Raji (cell line): Measurements from ENCODE around the gene TNFAIP8L1.

Source experiments
- POLR2A ChIP-seq: IDR thresholded peaks from 2 replicates; pipeline ENCODE4 v1.6.1; 2011; ENCODE audit warnings: low read depth, low read length, control low read depth; ENCODE audit not compliant: insufficient read depth

The TNFAIP8L1 gene

DNA sequence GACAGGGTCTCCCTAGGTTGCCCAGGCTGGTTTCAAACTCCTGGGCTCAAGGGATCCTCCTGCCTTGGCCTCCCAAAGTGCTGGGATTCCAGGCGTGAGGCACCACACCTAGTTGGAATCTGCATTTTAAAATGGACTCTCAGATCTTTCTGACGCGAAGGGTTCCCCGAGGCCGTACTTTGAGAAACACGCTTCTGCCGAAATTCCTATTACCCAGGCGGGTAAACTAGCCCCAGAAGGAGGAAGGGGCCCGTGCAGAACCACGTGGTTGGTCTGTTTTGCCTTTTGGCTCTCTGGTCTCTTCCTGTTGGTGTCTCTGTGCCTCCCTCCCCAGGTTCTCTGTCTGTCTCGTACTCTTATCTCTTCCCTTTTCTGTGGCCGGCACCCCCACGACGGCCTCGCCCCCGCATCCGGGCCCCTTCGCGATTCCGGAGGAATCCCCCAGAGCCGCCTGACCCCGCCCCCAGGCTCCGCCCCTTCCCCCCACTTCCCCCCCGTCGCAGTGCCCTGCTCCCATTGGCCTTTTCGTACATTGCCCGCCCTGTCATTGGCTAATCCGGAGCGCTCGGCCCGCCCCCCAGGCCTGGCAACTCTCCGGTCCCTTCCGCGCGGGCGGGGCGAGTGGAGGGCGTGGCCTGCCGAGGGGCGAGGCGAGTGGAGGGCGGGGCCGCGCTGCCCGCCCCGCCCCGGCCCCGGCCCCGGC, at the start of gene TNFAIP8L1:
Gene TNFAIP8L1, plus strand, starts transcription at position 689 of the 703 bp plus-strand sequence. CDS start 12,354 bp downstream, outside the sequence.
- peak; percentile 56; the same call in 1 of the 2 replicates for TF ChIP-seq POLR2A

DNA sequence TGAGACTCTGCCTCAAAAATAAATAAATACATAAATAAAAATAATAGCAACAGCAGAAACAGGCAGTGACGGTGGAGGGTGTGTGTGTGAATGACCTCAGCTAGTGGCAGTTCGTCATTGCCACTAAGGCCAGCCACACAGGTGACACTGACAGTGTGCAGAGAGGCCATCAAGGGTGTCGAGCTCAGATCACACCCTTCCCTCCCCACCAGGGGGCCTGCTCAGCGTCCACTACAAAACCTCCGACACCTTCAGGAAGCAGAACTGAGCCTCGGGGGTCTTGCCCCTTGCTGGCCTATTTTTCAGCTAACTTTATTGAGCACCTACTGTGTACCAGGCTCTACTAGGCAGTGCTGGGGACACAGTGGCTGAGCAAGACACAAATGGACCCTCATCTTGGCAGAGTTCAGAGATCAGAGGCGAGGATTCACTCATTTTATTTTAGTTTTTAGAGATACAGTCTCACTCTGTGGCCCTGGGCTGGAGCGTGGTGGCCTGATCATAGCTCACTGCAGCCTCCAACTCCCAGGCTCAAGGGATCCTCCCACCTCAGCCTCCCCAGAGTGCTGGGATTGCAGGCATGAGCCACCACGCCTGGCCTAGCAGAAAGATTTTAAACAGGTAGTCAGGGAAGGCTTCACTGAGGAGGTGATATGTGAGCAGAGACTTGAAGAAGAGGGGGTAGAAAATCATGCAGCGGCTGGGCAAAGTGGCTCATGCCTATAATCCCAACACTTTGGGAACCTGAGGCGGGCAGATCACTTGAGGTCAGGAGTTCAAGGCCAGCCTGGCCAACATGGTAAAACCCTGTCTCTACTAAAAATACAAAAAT, 49.5 kb upstream of the TNFAIP8L1 start:
- no peak for TF ChIP-seq POLR2A

DNA sequence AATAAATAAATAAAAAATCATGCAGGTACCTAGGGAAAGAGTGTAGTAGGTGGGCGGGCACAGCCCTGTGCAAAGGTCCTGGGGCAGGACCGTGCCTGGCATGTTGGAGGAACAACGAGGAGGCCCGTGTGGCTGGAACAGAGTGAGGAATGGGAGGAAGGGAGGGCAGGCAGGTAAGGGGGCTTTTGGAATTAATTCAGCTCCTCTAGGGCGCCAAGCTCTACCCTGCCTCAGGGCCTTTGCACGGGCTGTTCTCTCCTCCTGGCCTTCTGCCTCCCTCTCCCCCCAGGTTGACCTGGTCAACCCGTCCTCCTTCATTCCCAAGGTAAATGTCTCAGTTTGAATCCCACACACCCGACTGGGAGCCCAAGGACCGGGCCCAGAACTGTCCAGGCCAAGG, 48.8 kb upstream of the TNFAIP8L1 start:
- TF ChIP-seq POLR2A = no peak

DNA sequence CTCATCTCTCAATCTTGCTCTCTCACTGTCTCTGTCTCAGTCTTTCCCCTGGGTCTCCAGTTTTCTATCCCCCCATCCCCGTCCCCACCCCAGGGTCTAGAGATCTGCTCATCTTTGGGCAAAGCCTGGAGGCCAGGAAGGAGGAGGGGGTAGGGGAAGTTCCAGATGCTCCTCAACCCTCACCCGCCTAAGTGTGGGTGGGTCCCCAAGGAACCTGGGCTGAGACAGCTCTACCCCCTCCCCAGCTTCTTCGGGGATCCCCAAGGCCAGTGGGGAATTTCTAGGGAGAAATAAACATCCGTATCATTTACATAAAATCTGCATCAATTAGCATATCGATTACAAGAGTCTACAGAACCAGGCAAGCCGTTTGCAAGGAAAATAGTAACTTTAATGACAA, 48.0 kb upstream of the TNFAIP8L1 start:
- no peak for TF ChIP-seq POLR2A

DNA sequence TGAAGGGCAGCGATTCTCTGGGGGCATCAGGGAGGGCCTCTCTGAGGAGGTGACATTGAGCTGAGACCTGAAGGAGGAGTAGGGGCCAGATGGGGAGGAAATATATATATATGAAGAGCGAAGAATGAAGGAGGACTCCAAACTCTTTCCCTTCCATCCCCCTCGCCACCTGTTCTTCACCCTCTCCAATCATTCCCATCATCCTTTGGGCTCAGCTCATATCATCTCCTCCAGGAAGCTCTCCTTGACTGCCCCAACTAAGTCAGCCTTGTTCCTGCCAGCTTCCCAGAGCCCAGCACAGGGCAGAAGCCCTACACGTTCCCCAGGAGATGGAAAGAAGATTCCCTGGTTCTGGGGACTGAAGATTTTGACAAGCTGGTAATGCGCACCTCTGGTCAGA, 46.9 kb upstream of the TNFAIP8L1 start:
- TF ChIP-seq POLR2A = no peak

DNA sequence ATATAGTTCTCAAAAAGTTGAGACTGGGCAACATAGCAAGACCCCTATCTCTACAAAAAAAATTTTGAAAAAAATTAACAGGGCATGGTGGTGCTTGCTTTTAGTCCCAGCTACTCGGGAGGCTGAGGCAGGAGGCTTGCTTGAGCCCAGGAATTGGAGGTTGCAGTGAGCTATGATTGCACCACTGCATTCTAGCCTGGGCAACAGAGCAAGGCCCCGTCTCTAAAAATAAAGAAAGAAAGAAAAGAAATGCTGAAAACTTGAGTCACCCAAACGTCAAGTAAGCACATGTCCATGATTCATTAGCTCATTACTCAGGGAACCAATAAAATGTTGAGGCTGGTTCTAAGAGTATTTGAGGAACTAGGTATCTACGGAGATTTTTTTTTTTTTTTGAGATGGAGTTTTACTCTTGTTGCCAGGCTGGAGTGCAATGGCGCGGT, 45.9 kb upstream of the TNFAIP8L1 start:
- TF ChIP-seq POLR2A = no peak

DNA sequence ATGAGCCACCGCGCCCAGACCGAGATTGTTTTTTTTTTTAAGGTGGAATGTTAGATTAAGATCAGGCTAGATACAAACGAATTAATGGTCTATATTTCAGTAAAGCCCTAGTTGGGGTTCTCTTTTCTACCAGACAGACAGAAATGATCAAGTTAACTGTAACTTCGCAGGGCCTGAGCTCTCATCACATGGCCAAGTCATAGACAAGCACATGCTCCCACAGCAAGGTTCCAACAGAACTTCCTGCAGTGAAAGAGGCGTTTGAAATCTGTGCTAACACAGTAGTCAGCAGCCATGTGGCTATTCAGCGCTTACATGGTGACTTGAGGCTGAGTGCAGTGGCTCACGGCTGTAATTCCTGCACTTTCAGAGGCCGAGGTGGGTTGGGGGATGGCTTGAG, 45.1 kb upstream of the TNFAIP8L1 start:
- no peak for TF ChIP-seq POLR2A

DNA sequence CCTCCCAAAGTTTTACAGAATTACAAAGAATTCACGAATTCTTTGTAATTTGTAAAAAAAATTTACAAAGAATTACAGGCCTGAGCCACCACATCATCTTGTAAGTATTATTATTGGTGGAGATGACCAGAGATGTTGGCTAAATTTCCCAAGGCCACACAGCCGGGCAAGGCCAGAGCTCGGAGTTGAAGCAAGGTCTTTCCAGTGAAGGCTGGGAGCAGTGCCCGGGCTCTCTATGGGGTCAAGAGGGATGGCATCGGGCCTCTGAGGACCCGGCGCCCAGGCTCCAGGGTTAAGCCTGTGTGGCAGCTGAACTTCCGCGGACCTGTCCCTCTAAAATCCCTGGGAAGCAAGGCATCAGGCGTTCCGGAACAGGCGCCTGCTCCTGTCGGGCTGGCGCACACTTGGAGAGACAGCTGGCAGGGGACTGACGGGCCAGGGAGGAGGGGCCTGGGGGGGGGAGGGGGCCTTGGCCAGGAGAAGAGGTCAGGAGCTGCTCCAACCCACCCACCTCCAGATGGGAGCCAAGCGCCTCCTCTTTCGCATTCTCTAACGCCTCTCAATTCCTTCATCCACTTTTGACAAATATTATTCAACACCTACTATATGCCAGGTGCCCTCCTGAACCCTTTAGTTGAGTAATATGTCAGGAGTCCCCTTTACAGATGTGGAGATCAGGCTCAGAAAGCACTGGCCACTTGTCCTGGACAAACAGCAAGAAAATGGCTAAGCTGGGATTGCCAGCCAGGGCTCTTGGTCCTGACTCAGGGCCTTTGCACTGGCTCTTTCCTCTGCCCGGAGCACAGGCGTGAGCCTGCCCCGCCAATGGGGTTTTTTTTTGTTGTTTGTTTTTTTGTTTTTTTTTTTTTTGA, 43.0 kb upstream of the TNFAIP8L1 start:
- no peak for TF ChIP-seq POLR2A

DNA sequence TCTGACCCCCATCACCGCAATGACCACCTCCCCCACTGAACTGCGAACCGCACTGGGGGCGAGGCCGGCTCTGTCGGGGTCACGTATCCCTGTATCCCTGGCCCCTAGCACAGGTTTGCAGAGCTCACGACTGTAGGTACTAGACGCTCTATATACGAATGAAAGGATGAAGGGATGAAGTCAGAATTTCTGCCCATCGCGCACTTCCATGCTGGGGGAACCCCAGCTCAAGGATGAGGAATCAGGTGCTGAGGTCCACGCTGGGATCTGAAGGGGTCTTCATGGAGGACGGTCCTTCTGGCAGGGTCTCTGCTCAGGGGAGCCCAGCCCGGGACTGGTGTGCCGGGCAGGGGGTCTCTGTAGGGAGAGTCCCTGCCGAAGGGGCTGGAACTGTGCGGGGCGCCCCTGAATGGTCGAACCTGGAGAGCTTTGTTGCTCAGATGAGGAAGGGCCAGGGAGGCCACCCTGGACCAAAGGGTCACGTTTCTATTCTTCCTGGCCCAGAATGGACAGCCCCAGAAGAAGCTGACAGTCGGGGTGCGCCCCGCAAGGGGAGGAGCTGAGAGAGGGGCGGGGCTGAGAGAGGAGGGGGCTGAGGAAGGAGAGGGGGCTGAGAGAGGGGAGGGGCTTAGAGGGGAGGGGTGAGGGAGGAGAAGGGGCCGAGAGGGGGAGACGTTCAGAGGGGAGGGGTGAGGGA, 41.9 kb upstream of the TNFAIP8L1 start:
- TF ChIP-seq POLR2A = no peak

DNA sequence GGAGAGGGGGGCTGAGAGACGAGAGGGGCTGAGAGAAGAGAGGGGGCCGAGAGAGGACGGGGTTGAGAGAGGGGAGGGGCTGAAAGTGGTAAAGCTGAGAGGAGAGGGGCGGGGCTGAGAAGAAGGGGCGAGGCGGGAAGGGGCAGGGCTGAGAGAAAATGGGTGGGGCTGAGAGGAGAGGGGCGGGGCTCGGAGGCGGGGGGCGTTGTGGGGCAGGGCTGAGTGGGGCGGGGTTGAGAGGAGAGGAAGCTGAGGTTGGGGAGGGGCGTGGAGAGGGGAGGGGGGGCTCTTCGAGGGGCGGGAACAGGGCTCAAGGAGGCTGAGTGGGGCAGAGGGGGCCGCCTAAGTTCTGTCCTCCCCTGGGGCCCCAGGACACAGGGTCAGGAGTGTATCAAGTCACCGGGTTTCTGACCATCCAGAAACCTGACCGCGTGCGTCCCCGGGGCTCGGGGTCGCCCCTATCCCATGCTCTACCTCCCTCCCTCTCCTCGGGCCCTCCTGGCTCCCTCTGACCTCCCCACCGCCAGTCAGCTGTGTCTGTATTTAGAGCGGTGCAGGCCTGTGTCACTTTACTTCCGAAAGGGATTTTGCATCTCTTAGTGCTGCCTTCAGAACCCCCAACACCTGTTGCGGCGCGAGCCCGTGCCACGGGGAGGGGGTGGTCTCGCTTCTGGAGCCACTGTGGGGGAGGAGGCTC, 41.2 kb upstream of the TNFAIP8L1 start:
- no peak for TF ChIP-seq POLR2A

DNA sequence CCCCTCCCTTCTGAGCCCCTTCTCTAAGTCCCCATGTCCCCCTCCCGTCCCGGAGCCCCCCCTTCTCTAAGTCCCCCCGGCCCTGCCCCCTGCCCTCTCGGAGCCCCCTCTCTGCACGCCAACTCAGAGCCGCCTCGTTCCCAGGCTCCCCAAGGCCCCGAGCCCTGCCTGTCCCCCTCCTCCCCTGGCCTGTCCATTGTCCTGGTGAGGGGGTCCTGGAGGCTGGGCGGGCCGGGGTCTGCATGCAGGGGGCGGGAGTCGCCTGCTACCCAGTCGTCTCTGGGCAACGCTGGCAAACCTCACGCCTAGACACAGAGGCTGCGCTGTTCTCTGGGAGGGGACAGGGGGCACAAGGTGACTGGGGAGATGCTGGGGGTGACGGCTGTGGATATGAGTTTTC, 40.6 kb upstream of the TNFAIP8L1 start:
- no peak for TF ChIP-seq POLR2A

DNA sequence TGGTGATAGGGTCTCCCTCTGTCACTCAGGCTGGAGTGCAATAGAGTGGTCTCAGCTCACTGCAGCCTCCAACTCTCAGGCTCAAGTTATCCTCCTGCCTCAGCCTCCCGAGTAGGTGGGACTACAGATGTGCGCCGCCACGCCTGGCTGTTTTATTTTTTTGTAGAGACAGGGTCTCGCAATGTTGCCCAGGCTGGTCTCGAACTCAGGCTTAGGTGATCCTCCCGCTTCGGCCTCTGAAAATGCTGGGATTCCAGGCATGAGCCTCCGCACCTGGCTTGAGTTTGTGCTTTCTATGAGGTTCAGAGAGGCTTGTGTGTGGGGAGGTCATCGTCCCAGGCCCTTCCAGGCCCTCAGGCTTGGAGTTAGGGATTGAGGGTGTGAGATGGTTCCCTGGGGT, 39.2 kb upstream of the TNFAIP8L1 start:
- TF ChIP-seq POLR2A = no peak

DNA sequence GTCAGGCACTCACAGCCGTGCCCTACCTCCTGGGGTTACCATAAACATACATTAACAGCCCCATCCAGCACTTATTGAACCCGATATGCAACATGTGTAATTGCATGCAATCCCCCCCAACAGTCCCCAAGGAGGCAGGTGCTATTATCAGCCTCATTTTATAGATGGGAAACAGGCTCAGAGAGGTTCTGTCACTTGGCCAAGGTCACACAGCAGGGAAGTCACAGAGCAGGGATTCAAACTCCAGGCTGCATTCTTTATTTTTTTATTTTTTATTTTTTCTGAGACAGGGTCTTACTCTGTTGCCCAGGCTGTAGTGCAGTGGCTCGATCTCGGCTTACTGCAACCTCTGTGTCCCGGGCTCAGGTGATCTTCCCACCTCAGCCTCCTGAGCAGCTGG, 38.4 kb upstream of the TNFAIP8L1 start:
- TF ChIP-seq POLR2A = no peak

DNA sequence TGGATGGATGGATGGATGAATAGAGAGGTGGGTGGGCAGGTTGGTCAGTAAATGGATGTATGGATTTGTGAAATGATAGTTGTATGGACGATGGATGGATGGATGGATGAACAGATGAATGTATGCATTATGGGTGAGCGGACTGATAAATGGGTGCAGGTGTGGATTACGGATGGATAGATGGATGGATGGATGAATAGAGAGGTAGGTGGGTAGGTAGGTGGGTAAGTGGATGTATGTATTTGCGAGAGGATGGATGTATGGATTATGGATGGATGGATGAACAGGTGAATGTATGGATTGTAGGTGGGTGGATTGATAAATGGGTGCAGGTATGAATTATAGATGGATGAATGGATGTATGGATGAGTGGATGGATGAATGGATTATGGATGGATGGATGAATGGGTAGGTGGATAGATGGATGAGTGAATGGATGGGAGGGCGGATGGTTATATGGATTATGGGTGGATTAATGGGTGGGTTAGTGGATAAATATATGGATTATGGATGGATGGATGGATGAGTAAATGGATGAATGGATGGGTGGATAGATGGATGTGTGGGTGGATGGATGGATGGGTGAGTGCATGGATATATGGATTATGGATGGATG, 37.0 kb upstream of the TNFAIP8L1 start:
- no peak for TF ChIP-seq POLR2A

DNA sequence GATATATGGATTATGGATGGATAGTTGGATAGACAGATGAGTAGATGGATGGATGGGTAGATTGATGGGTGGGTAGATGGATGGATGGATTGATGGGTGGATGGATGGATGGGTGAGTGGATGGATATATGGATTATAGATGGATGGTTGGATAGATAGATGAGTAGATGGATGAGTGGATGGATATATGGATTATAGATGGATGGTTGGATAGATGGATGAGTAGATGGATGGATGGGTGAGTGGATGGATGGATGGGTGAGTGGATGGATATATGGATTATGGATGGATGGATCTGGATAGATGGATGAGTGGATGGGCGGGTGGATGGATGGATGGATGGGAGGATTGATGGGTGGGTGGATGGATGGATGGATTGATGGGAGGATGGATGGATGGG, 36.4 kb upstream of the TNFAIP8L1 start:
- TF ChIP-seq POLR2A = no peak
